GM18907 (cell line): ENCODE results near the gene TFB1M.

Experiments used
- ATAC-seq: cut with Tn5 transposase; IDR thresholded peaks from one replicate; pipeline ENCODE4 v1.9.1; 2021; ENCODE audit warnings: mild to moderate bottlenecking, moderate library complexity; ENCODE audit not compliant: unreplicated experiment

The TFB1M gene

DNA sequence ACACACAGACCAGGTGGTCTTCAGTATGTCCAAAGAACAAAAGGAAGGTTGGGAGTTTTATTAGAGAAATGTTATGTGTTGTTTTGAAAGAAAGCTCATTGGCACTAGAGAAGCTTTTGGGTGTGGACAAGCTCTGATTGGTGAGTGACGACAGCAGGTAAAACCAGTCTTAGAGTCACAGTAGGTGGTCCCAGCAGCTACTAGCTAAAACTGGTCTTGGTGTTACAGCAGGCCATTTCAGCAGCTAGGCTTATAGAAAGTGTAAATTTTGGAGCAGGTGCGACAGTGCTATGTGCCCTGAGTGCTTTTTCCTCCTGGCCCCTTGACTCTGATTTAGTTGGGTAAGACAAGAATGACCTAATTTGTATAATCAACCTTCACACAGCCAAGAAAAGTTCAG lies 46.9 kb downstream of the TFB1M start:
- ATAC-seq = no peak

DNA sequence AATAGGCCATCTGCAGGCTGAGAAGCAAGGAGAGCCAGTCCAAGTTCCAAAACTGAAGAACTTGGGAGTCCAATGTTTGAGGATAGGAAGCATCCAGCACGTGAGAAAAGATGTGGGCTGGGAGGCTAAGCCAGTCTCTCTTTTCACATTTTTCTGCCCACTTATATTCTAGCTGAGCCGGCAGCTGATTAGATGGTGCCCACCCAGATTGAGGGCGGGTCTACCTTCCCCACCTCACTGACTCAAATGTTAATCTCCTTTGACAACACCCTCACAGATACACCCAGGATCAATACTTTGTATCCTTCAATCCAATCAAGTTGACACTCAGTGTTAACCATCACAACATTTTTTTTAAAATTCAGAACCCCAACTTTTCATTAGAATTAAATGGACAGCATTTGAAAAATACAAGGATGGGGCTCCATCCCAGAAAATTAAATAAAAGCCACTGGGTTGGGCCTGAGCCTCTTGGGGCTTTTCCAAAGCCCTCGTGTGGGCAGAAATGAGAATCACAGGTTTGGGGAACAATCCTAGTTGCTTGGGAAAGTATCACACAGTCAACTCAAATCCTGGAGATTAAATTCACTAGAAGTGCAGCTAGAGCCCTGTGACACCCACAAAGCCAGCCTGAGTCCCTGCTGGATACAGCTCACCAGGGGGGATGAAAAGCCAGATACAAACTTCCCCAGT lies 48.3 kb downstream of the TFB1M start:
- ATAC-seq = no peak

DNA sequence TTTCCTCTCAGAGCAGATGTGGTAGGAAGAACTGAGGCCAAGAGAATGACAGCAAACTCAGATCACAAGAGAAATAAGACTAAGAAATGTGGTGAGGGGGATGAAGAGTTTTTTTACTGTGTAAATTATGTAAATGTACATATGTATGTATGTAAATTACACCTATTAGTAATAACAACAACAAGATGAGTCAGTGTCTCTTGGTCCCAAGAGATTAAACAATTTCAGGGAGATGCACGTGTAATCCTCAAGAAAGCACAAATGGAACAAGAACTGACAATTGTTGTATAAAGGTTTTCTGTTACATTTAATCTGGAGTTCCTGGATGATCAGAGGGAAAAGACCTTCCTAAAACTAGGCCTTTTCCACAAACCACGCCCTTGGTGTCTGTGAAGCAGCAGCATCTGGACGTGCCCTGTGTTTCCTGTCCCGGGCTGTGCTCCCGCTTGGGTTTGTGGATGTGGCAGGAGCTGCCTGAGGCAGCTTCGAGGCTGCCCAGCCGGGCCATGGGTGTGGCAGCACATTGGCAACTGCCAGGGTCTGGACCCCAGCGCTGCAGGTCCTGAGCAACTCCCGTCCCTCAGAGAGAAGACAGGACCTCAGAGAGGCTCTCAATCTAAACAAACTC lies 49.5 kb downstream of the TFB1M start:
- ATAC-seq = no peak

- no peak for ATAC-seq
Measured at GRCh38 chr6:155263373-155264063, 50.8 kb downstream of the TFB1M start, which contains the start of gene CLDN20. CLDN20 (plus strand) TSS chr6:155264013; CDS start chr6:155275720, 11,707 bp downstream.

DNA sequence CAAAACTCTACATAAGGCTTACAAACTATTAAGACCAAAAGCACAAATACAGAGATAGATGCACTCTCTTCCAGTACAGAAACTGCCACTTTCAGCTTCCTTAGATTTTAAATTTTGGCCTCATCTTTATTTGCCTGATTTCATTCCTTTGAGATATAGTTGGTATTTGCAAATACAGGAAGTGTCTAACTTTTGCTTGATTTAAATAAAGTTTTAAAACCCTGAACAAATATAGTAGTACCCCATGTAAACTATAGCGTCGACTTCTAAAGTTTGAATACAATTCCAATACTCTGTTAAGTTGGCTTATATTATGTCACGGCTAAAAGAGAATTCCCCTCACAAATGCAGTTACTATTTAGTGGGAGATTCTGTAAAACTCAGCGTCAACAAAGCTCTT lies 51.6 kb downstream of the TFB1M start:
- ATAC-seq = no peak

DNA sequence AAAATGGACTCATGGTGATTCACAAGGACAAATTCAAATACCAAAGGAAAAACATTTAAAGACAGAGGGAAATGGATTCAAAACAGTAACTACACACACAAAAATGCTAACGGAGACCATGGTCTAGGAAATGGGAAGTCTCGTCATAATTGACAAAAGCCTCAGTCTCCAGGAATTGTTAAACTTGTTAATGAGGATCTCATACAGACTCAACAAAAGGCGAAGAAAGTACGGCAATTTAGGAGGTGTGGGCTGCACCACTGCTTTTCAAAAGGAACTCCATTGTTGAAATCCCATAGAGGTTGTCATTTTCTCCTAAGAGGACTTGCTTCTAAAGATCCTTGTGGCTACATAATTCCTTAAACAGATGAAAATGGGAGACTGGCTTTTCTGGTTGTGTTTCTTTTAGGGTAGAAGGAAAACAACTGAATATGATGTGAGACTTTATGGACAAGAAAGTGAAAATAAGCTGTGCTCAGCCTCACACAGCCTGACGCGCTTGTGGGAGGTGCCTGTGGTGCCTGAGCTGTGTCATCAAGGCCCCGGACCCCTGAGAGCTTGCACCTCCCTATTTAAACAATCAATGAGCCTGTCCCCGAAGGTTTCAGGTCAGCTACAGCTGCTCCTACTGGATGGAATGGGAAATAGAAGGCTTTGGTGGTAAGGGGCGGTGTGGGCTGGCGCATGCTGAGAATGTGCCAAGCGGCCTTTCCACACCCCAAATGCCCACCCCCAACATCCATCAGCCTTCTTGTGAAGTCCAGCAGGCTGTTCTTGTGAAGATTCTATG lies 53.0 kb downstream of the TFB1M start:
- ATAC-seq = no peak

DNA sequence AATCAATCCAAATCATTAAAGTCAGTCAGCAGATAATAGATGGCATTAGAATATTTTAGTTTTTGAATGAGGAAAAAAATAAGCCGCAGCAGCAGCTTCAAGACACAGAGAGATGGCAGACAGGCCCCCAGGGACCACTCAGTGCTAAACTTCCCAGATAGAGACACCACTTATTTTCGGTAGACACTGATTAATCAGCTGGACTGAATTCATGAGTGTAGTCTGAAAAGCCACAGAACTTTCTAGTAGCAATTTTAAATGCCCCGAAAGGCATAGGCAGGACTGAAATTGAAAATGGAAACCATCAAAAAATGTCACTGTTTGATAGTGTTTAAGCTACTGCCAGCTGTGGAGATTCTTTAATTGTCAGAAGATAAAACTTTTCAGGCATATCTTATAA lies 53.6 kb downstream of the TFB1M start:
- ATAC-seq = peak; percentile 80

DNA sequence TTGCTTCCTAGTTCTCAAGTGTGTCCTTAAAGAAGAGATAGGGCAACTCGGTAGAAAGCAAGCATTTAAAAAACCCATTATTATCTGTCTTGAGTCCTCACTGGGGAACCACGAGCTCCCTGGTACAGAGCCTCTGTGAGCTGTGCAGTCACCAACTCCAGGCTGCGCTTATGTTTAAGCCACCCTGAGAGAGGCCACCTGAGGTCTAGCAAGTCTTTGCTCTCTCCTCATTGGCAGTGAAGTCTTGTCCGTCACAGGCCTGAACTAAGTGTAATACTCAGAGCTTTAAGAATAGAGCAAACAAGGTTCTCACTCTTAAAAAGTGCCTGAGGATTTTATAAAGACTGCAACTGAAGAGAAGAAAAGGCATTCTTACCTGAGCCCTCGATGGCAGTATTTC lies 54.4 kb downstream of the TFB1M start:
- ATAC-seq = no peak

DNA sequence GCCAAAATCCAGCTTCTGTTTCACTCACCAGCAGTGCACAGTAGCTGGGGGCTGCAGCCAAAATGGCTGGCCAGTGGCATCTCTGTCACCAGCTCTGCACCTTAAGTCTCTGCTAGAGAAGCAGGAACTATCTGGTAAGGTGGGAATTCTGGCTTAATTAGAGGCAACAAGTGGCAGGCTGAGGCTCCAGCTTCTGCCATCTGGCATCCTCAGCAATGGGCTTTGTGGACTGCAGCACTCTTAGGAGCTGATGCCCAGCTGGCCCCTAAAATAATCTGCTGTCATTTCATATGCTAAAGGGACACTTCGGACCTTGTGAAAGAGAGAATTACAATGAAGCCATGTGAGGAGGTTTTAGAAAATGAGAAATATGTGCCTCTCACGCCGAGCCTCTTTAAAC lies 55.1 kb downstream of the TFB1M start:
- no peak for ATAC-seq

DNA sequence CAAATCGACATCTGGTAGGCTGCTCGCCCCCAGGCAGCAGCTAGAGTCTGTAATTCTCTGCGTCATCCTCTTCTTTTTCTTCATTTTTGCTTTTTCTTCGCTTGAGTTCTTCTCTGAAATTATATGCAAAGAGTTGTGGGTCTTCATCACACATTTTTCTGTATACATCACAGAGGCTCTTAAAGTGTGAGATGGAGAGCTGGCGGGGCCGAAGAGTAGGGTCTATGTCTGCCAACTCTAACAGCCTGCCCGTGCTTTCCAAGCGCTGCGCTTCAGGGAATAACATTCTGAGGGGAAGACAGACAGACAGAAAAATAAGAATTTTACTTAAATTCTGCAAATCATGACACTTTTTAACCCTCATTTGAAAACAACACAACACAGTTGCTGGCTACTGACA lies 56.5 kb downstream of the TFB1M start:
- no peak for ATAC-seq

- ATAC-seq = no peak
Measured at GRCh38 chr6:155256122-155256795, 58.0 kb downstream of the TFB1M start.

- no peak for ATAC-seq
Measured at GRCh38 chr6:155254139-155254538, 60.1 kb downstream of the TFB1M start.

DNA sequence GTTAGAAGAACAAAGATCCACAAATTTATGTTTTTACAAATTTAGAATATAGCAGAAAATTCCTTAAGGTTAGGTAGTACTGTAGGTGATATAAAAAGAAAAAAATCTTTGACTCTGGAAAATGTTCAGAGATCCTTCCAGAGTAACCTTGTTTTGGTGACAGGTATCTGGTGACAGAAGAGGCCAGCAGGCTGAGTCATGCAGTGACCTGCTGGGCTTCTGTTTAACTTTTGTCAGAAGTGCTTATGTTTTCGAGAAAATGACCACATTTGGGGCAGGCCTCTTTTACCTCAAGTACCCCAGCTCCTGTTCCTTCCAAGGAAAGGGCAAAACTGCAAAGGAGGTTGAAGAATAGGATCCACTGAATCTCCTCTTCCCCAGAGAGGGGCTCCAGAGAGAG lies 60.9 kb downstream of the TFB1M start:
- no peak for ATAC-seq

DNA sequence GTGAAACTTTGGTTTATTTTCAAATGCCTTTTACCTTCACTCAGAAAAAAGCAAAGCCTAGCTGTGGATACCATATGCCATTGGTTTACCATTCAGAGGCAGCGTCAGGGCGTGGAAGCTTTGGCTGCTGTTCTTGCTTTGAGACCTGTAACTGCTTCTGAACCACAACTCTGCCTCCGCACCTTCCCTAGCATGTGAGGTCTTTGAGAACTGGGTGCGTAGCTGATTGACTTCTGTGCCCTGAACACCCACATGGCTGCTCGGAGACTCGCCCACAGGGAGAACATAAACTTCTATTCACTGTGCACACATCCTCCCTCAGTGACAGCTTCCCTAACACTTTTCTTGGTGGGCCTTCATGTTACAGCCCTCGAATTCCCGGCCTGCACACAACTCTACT lies 61.7 kb downstream of the TFB1M start:
- ATAC-seq = no peak

DNA sequence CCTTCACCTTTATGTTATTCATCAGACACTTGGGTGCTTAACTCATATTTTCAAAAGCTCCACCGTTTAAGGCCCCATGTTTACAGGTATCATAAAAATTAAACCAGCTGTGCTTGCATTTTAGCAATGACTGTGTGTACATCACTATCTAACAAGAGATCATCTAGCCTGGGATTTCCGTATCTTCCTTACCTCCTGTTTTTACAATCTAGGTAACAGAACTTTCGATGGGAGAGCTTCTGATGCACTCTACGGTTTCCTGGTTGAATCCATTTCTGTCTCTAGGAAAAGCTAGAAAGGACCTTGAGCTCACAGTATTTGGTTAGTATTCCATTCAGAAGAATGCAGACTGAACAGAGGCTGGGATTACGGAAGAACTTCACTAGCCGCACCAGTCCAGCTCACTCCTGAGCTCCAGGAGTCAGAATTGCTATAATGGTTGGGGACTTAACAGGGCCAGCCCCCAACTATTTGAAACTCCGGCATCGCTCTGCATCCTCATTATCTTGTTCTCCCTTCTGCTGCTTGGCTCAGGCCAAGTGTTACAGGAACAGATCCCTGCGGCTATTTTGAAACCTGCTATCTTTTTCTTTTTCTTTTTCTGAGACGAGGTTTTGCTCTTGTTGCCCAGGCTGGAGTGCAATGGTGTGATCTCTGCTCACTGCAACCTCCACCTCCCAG lies 63.4 kb downstream of the TFB1M start:
- ATAC-seq = no peak

DNA sequence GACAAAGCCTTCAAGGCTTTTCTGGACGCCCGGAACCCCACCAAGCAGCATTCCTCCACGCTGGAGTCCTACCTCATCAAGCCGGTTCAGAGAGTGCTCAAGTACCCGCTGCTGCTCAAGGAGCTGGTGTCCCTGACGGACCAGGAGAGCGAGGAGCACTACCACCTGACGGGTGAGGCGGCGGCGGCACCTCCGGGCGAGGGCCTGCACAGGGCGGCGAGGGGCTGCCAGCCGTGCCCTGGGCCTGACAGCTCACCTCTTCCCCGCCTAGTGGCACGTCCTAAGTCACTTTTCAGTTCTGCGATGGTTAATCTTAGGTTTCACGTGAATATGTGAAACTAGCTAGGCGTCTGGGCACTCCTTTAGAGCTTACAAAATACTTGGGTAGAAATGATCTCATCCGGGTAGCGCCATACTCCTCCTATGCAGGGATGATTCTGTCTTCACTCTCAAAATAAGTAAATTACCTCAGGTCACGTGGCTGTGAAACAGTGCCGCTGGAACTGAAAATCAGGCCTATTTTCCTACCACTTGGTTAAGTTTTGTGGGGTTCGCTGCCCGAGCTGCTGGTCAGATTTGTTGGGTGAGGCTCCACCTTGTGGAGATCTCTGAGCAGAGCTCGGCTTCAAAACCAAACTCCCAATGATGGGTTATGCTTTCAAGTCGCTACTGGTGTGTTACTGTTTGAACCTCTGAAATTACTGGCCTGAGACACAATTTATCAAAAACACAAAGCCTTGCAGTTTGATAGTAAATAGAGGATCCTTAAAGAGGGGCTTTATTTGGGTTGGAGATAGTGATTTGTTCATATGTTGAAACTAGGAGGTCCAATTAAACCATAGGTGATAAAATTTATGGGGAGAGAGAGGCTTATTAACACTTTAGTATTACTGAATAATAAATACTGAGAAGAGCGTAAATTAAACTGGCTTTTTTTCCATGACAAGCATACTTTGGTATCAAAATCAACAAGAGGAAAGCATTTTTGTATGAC lies 66.0 kb downstream of the TFB1M start:
- ATAC-seq = peak; percentile 51

DNA sequence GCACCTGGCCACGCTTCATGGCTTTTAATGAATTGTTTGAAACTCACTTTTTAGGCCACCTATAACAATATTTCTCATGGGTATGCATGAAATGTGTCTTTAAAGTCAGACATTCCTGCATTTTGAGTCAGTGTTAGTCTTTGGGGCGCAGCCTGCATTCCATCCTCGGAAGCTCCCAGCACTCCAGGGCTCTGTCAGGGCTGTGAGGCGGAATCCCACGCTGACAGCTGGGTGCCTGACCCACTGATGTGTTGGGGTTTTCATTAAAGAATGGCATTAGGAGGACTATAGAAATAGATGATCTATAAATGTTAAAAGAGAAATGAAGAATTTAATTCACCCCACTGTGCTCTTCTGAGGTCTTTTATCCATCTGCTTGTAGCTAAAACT lies 66.7 kb downstream of the TFB1M start:
- ATAC-seq = no peak

- no peak for ATAC-seq
Measured at GRCh38 chr6:155246825-155247224, 67.5 kb downstream of the TFB1M start.

- ATAC-seq = no peak
Measured at GRCh38 chr6:155245831-155246230, 68.5 kb downstream of the TFB1M start.
